ENCODE data around the gene MIS18A.
"Not testable (repeated sequence)": the region's sequence is repeated elsewhere in the genome, so short reads cannot be mapped to it uniquely, and the experiment has no call there.

DNA sequence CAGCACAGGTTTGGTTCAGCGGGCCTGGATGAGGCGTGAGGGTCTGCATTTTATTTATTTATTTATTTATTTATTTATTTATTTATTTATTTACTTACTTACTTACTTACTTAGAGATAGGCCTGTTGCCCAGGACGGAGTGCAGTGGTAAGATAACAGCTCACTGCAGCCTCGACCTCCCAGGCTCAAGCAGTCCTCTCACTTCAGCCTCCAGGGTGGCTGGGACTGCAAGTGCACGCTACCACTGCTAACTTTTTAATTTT lies 20.1 kb downstream of the MIS18A start:
- TF ChIP-seq, protein P1, sequence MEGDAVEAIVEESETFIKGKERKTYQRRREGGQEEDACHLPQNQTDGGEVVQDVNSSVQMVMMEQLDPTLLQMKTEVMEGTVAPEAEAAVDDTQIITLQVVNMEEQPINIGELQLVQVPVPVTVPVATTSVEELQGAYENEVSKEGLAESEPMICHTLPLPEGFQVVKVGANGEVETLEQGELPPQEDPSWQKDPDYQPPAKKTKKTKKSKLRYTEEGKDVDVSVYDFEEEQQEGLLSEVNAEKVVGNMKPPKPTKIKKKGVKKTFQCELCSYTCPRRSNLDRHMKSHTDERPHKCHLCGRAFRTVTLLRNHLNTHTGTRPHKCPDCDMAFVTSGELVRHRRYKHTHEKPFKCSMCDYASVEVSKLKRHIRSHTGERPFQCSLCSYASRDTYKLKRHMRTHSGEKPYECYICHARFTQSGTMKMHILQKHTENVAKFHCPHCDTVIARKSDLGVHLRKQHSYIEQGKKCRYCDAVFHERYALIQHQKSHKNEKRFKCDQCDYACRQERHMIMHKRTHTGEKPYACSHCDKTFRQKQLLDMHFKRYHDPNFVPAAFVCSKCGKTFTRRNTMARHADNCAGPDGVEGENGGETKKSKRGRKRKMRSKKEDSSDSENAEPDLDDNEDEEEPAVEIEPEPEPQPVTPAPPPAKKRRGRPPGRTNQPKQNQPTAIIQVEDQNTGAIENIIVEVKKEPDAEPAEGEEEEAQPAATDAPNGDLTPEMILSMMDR (IDR thresholded peaks at IDR 0.05), result not testable (repeated sequence)
- not testable (repeated sequence) for TF ChIP-seq POLR2AphosphoS5 (IDR thresholded peaks at IDR 0.05)
